ENCODE results near the gene ZNF622.

ZNF622 gene

GRCh38 chr5:16489322-16489791, 23.8 kb upstream of the ZNF622 start:
- no peaks in the 10 kb centered on the region for H3K9me3 ChIP-seq (ENCODE audit: insufficient read depth, low read depth, low read length)
- H3K27me3 ChIP-seq (ENCODE audit: insufficient read depth, low read length, poor library complexity, severe bottlenecking), result no peaks in the 10 kb centered on the region
- H3K9ac ChIP-seq (ENCODE audit: low read depth, low read length, poor library complexity, severe bottlenecking), result no peak overlapping the region
- no peak overlapping the region for H3K4me3 ChIP-seq (ENCODE audit: low read length, poor library complexity, severe bottlenecking)
- no peak overlapping the region for H2AFZ ChIP-seq (ENCODE audit: low read length)
- H3K4me2 ChIP-seq (ENCODE audit: low read depth, low read length, poor library complexity, severe bottlenecking), result no peak overlapping the region
- peak; percentile 66 for TF ChIP-seq CTCF (conservative IDR thresholded peaks at IDR 0.05; ENCODE audit: low read length)
- TF ChIP-seq EZH2phosphoT487 (IDR thresholded peaks at IDR 0.05; ENCODE audit: borderline replicate concordance), result no peak
- no peaks in the 10 kb centered on the region for H3K9me2 ChIP-seq (replicated peaks; ENCODE audit: low read depth, low read length)
- H3K79me2 ChIP-seq (ENCODE audit: insufficient read depth, low read length), result no peaks in the 10 kb centered on the region
- H4K20me1 ChIP-seq (ENCODE audit: insufficient read depth, low read length, poor library complexity, severe bottlenecking), result no peaks in the 10 kb centered on the region
- no peaks in the 10 kb centered on the region for H3K4me1 ChIP-seq (ENCODE audit: insufficient read depth, low read length, poor library complexity, severe bottlenecking)
- no peaks in the 10 kb centered on the region for H3K36me3 ChIP-seq (ENCODE audit: insufficient read depth, low read length)
- no peaks in the 10 kb centered on the region for H3F3A ChIP-seq (ENCODE audit: low read depth)

GRCh38 chr5:16487456-16487855, 21.9 kb upstream of the ZNF622 start:
- no peaks in the 10 kb centered on the region for H3K9me2 ChIP-seq (replicated peaks; ENCODE audit: low read depth, low read length)
- H3K4me2 ChIP-seq (ENCODE audit: low read depth, low read length, poor library complexity, severe bottlenecking), result no peak overlapping the region

GRCh38 chr5:16486711-16487111, 21.1 kb upstream of the ZNF622 start:
- Histone ChIP-seq H3K9me2 (replicated peaks; ENCODE audit: low read depth, low read length) (no peaks in the 10 kb centered on the region), H3K4me1 (ENCODE audit: insufficient read depth, low read length, poor library complexity, severe bottlenecking) (no peaks in the 10 kb centered on the region)

More at GRCh38 chr5:16487456-16487855, 21.9 kb upstream of the ZNF622 start:
- no peaks in the 10 kb centered on the region for H3K9me3 ChIP-seq (ENCODE audit: insufficient read depth, low read depth, low read length)
- no peak for TF ChIP-seq EZH2phosphoT487 (IDR thresholded peaks at IDR 0.05; ENCODE audit: borderline replicate concordance)
- no peak for TF ChIP-seq CTCF (conservative IDR thresholded peaks at IDR 0.05; ENCODE audit: low read length)
- H3F3A ChIP-seq (ENCODE audit: low read depth), result no peaks in the 10 kb centered on the region
- no peaks in the 10 kb centered on the region for H3K79me2 ChIP-seq (ENCODE audit: insufficient read depth, low read length)
- H4K20me1 ChIP-seq (ENCODE audit: insufficient read depth, low read length, poor library complexity, severe bottlenecking), result no peaks in the 10 kb centered on the region
- H2AFZ ChIP-seq (ENCODE audit: low read length), result no peak overlapping the region
- H3K4me3 ChIP-seq (ENCODE audit: low read length, poor library complexity, severe bottlenecking), result no peak overlapping the region
- H3K9ac ChIP-seq (ENCODE audit: low read depth, low read length, poor library complexity, severe bottlenecking), result no peak overlapping the region
- H3K4me1 ChIP-seq (ENCODE audit: insufficient read depth, low read length, poor library complexity, severe bottlenecking), result no peaks in the 10 kb centered on the region
- H3K36me3 ChIP-seq (ENCODE audit: insufficient read depth, low read length), result no peaks in the 10 kb centered on the region
- no peaks in the 10 kb centered on the region for H3K27me3 ChIP-seq (ENCODE audit: insufficient read depth, low read length, poor library complexity, severe bottlenecking)

More at GRCh38 chr5:16486711-16487111, 21.1 kb upstream of the ZNF622 start:
- Histone ChIP-seq H3K36me3 (ENCODE audit: insufficient read depth, low read length) (no peaks in the 10 kb centered on the region), H3K9me3 (ENCODE audit: insufficient read depth, low read depth, low read length) (no peaks in the 10 kb centered on the region), H2AFZ (ENCODE audit: low read length) (no peak overlapping the region), H4K20me1 (ENCODE audit: insufficient read depth, low read length, poor library complexity, severe bottlenecking) (no peaks in the 10 kb centered on the region), H3K79me2 (ENCODE audit: insufficient read depth, low read length) (no peaks in the 10 kb centered on the region), H3K27me3 (ENCODE audit: insufficient read depth, low read length, poor library complexity, severe bottlenecking) (no peaks in the 10 kb centered on the region), H3K4me2 (ENCODE audit: low read depth, low read length, poor library complexity, severe bottlenecking) (no peak overlapping the region), H3F3A (ENCODE audit: low read depth) (no peaks in the 10 kb centered on the region), H3K9ac (ENCODE audit: low read depth, low read length, poor library complexity, severe bottlenecking) (no peak overlapping the region), H3K4me3 (ENCODE audit: low read length, poor library complexity, severe bottlenecking) (no peak overlapping the region)
- no peak for TF ChIP-seq CTCF (conservative IDR thresholded peaks at IDR 0.05; ENCODE audit: low read length)
- no peak for TF ChIP-seq EZH2phosphoT487 (IDR thresholded peaks at IDR 0.05; ENCODE audit: borderline replicate concordance)
